ENCODE measurements around the gene SRPX. TPM values are rescaled to one million over a fixed set of nuclear protein-coding genes. Genes with fewer than 3 reads are reported as not detected.

SRPX gene
- total RNA-seq, 2 donors from 2014 or later = 228 to 294 TPM

DNA sequence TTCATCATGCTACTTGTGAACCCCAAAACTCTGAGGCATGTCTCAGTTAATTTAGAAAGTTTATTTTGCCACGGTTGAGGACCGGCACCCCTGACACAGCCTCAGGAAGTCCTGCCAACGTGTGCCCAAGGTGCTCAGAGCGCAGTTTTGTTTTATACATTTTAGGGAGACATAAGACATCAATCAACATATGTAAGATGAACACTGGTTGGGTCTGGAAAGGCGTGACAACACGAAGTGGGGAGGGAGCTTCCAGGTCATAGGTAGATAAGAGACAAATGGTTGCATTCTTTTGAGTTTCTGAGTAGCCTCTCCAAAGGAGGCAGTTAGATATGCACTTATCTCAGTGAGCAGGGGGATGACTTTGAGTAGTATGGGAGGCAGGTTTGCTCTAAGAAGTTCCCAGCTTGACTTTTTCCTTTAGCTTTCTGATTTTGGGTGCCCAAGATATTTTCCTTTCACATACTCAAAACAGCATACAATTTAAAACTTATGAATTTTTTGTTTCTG lies 115.4 kb downstream of the SRPX start:
- intact Hi-C loops (cut with DNase I) = no loop called here
- DNase-seq (ENCODE audit: low spot score) = no peak

DNA sequence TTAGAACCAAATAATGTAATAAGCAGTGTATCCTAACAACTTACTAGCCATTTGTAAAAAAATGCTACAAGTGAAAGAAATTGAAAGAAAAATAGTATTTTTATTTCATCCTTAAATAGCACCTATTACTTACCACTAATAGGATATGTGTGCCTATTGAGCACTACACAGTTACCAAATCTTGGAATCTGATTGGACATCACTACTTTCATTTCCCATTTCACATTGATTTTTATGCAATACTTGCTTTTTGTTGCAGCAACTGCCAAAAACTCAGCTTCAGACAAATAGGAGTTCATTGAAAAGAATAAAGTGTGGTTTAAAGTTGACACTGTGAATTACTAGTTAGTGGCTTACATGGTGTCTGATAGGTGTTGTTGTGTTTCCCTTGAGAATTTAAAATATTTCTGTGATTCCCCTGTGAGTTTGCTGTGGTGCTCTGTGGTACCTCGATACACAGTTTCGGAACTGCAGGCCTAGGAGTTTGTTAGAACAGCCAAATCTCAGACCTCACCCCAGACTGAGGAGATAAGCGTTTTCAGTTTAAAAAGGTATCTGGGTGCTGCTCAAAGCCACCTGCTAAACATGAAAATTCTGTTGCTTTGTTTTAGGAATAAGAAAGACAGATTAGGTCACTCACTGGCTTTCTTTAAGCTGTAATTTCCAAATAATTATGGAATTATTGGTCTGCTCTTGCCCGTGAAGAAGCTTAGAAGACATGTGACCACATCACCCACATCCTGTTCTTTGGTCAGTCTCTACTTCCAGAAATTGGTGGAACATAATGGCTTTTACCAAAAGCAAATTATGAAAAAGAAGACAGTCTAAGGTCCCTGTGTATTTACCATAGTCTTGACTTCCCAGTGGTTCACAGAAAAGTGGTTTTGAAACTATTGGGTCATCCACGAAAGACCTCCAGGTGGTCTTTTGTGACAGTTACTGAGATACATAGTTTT lies 116.5 kb downstream of the SRPX start:
- DNase-seq (ENCODE audit: low spot score) = no peak
- intact Hi-C loops (cut with DNase I) = no loop called here

DNA sequence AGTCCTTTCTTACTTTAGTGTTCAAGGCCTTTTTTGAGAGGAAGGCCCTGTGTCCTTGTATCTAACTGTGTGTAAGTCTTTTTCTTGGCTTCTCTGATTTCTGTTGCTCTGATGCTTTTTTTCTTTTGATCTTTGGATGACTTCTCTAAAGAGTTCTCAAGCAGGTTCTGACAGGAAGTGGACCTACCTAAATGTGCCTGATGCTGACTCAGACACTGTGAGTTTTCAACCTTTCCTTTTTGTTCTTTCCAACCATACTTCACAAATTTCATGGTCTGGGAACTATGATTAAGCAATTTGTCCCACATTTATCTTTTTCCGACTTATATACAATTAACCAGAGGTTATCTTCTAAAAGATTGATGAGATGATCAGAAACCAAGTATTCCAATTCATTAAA lies 117.8 kb downstream of the SRPX start:
- intact Hi-C loops (cut with DNase I) = no loop called here
- no peak for DNase-seq (ENCODE audit: low spot score)

DNA sequence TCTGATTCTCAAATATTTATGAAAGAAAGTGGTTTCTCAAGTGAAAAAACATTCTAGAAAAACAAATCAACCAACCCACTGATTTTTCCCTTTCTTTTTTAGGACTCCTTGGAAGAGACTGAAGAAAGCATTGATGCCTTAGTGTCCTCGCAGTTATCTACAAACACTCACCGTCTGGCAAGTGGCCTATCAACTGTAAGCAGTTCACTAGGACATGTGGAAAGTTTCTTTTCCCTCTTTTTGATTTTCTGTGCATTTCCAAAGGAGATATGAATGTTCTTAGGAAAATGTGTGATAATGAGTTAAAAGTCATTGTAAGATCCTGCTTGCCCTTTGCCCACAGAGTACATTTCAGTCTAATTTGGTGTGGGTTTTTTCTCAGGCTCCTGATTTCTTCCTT lies 118.4 kb downstream of the SRPX start:
- no peak for DNase-seq (ENCODE audit: low spot score)
- intact Hi-C loops (cut with DNase I) = no loop called here

DNA sequence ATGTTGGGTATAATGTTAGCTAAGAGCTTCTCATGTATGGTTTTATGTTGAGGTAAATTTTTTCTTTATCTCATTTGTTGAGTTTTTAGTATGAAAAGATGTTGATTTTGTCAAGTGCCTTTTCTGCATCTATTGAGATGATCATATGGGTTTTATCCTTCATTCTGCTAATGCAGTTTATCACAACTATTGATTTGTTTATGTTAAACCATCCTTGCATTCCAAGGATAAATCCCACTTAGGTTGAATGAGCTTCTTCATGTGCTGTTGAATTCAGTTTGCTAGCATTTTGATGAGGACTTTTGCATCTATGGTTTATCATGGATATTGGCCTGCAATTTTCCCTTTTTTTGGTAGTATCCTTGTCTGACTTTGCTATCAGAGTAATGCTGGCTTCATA lies 121.0 kb downstream of the SRPX start:
- no peak for DNase-seq (ENCODE audit: low spot score)
- intact Hi-C loops (cut with DNase I) = no loop called here

Other genes with a start within 250 kb of the SRPX start
- gene SYTL5, start 214.3 kb downstream of the SRPX start, total RNA-seq = under 1 TPM; 0.05 to 0.09 TPM
- gene RPGR, start 106.6 kb upstream of the SRPX start, total RNA-seq = 10 to 100 TPM; 17.0 to 24.0 TPM
- gene OTC, start 131.7 kb upstream of the SRPX start, total RNA-seq = 1 to 10 TPM; 2.9 to 3.2 TPM

Data from posterior vena cava (tissue), 2 donors.